Astrocyte of the hippocampus (primary cell): ENCODE data around the gene COPS7A.

Source experiments
- DNase-seq: peaks from one replicate; pipeline ENCODE4 v3.0.0; 2011; ENCODE audit warnings: low read depth, low spot score

Gene COPS7A

GRCh38 chr12:6750506-6750905 is 26.7 kb downstream of the COPS7A start:
- no peak for DNase-seq

GRCh38 chr12:6751767-6752166 is 27.9 kb downstream of the COPS7A start:
- no peak for DNase-seq

GRCh38 chr12:6752167-6752920 is 28.5 kb downstream of the COPS7A start:
- DNase-seq = peak; percentile 65

- peak; percentile 99 for DNase-seq
Observed at GRCh38 chr12:6752921-6753771, 29.3 kb downstream of the COPS7A start, which contains the start of gene MLF2. Gene MLF2 (minus strand): TSS chr12:6753141. CDS start chr12:6752334, 807 bp downstream.

GRCh38 chr12:6753772-6754356 is 30.0 kb downstream of the COPS7A start:
- DNase-seq = no peak

- DNase-seq = no peak
Observed at GRCh38 chr12:6754411-6754810, 30.6 kb downstream of the COPS7A start.

GRCh38 chr12:6757028-6757690 is 33.3 kb downstream of the COPS7A start:
- DNase-seq = no peak

- DNase-seq = no peak
Observed at GRCh38 chr12:6758506-6759095, 34.8 kb downstream of the COPS7A start.

GRCh38 chr12:6759741-6760140 is 35.9 kb downstream of the COPS7A start:
- DNase-seq = no peak

- no peak for DNase-seq
Observed at GRCh38 chr12:6763380-6763779, 39.5 kb downstream of the COPS7A start.

GRCh38 chr12:6764011-6764828 is 40.4 kb downstream of the COPS7A start:
- DNase-seq = peak; percentile 98

- DNase-seq = peak; percentile 24
Observed at GRCh38 chr12:6765048-6765633, 41.3 kb downstream of the COPS7A start.

GRCh38 chr12:6765634-6766581 is 42.1 kb downstream of the COPS7A start, which contains the start of gene PTMS:
Gene PTMS (plus strand): TSS chr12:6766363. CDS start chr12:6766706, 343 bp downstream.
- DNase-seq = peak; percentile 97

GRCh38 chr12:6766651-6767349 is 43.0 kb downstream of the COPS7A start:
- peak; percentile 91 for DNase-seq

- DNase-seq = peak; percentile 54
Observed at GRCh38 chr12:6767353-6768319, 43.8 kb downstream of the COPS7A start.

GRCh38 chr12:6768437-6768914 is 44.6 kb downstream of the COPS7A start:
- peak; percentile 44 for DNase-seq

GRCh38 chr12:6768990-6769389 is 45.1 kb downstream of the COPS7A start:
- DNase-seq = peak; percentile 79
